ENCODE data around the gene PARP8.
"Not testable (repeated sequence)": the region's sequence is repeated elsewhere in the genome, so short reads cannot be mapped to it uniquely, and the experiment has no call there.

The PARP8 gene

DNA sequence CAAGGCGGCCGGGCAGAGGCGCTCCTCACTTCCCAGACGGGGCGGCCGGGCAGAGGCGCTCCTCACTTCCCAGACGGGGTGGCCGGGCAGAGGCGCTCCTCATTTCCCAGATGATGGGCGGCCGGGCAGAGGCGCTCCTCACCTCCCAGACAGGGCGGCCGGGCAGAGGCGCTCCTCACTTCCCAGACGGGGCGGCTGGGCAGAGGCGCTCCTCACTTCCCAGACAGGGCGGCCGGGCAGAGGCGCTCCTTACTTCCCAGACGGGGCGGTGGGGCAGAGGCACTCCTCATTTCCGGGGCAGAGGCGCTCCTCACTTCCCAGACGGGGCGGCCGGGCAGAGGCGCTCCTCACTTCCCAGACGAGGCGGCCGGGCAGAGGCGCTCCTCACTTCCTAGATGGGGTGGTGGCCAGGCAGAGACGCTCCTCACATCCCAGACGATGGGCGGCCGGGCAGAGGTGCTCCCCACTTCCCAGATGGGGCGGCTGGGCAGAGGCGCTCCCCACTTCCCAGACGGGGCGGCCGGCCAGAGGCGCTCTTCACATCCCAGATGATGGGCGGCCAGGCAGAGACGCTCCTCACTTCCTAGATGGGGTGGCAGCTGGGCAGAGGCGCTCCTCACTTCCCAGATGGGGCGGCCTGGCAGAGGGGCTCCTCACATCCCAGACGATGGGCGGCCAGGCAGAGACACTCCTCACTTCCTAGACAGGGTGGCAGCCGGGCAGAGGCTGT lies 108.2 kb downstream of the PARP8 start:
- not testable (repeated sequence) for DNase-seq (ENCODE audit: low spot score)

DNA sequence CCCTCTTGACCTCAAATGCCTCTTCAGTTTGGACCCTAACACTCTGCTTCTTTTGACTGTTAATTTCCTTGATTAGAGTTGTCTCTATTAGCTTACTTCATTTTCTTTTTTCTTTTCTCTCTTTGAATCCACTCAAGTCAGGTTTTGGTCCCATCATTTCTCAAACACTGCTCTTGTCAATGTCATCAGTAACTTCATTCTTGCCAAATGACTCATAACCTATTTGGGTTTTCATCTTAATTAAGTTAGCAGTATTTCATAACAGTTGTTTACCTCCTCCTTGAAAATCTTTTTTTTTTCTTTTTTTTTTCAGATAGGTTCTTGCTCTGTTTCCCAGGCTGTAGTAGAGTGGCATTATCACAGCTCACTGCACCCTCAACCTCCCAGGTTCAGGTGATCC lies 119.6 kb downstream of the PARP8 start:
- no peak for DNase-seq (ENCODE audit: low spot score)

GRCh38 chr5:50791813-50792212 lies 125.4 kb downstream of the PARP8 start:
- no peak for DNase-seq (ENCODE audit: low spot score)

GRCh38 chr5:50792843-50793242 lies 126.4 kb downstream of the PARP8 start:
- DNase-seq (ENCODE audit: low spot score), result no peak

DNA sequence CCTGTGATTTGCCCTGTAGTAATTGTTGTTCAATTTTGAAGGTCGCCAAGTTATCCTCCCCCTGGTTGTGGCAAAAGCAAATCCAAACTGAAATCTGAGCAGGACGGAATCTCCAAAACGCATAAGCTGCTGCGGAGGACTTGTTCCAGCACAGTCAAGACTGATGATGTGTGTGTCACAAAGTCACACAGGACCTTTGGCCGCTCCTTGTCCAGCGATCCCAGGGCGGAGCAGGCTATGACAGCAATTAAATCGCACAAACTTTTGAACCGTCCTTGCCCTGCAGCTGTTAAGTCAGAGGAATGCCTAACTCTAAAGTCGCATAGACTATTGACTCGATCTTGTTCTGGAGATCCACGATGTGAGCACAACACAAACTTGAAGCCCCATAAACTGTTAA lies 128.4 kb downstream of the PARP8 start:
- DNase-seq (ENCODE audit: low spot score), result no peak

- DNase-seq (ENCODE audit: low spot score), result no peak
Measured at GRCh38 chr5:50798002-50798401, 131.6 kb downstream of the PARP8 start.

DNA sequence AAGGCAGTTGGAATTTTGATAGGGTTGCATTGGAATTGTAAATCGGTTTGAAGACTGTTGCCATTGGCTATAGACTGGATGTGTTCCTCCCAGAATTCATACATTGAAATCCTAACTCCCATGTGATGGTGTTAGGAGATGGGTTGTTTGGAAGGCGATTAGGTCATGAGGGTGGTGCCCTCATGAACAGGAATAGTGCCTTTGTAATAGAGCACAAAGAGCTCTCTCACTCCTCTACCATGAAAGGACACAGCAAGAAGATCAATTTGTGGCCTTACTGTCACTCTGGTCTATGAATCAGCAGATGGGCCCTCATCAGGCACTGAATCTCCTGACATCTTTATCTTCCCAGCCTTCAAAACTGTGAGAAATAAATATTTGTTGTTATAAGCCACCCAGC lies 133.2 kb downstream of the PARP8 start:
- peak; percentile 17 for DNase-seq (ENCODE audit: low spot score)

DNA sequence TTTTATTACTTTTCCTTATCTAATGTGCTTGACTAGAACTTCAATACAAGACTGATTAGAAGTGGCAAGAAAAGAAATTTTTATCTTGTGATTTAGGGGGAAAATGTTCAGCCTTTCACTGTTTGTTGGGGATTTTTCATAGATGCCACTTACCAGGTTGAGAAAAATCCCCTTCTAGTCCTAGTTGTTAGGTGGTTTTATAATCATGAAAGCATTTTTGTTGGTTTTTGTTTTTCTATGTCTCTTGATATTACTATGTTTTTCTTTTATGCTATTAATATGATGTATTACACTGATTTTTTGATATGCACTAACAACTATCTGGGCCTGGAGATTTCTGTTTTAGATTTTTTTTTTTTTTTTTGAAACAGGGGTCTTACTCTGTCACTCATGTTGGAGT lies 134.0 kb downstream of the PARP8 start:
- DNase-seq (ENCODE audit: low spot score), result no peak

- peak; percentile 0 for DNase-seq (ENCODE audit: low spot score)
Measured at GRCh38 chr5:50807661-50808060, 141.2 kb downstream of the PARP8 start.

GRCh38 chr5:50808406-50808805 lies 142.0 kb downstream of the PARP8 start:
- no peak for DNase-seq (ENCODE audit: low spot score)

DNA sequence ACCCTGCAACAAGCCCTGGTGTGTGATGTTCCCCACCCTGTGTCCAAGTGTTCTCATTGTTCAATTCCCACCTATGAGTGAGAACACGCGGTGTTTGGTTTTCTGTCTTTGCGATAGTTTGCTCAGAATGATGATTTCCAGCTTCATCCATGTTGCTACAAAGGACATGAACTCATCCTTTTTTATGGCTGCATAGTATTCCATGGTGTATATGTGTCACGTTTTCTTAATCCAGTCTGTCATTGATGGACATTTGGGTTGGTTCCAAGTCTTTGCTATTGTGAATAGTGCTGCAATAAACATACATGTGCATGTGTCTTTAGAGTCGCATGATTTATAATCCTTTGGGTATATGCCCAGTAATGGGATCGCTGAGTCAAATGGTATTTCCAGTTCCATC lies 145.3 kb downstream of the PARP8 start:
- DNase-seq (ENCODE audit: low spot score), result not testable (repeated sequence)

- peak; percentile 27 for DNase-seq (ENCODE audit: low spot score)
Measured at GRCh38 chr5:50813691-50814090, 147.3 kb downstream of the PARP8 start.

GRCh38 chr5:50814556-50814955 lies 148.1 kb downstream of the PARP8 start:
- peak; percentile 2 for DNase-seq (ENCODE audit: low spot score)

GRCh38 chr5:50822046-50822445 lies 155.6 kb downstream of the PARP8 start:
- DNase-seq (ENCODE audit: low spot score), result no peak

GRCh38 chr5:50822761-50823160 lies 156.3 kb downstream of the PARP8 start:
- DNase-seq (ENCODE audit: low spot score), result no peak

DNA sequence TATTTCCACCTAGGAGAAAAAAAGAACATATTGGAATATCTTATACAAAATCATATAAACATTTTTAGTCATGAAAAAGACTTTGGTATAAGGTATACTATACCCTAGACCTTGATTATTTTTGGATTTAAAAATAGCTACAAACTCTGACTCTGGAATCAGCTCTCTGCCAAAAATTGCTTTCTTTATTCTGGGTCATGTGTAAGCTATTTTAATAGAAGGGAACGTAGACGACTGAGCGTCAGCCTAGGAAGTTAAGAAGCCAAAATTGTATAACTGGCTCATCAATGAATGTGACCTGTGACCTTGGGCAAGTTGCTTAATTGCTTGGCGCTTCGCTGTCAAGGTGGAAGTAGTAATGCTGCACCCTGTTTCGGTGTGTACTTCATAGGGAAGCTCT lies 157.1 kb downstream of the PARP8 start:
- DNase-seq (ENCODE audit: low spot score), result no peak

DNA sequence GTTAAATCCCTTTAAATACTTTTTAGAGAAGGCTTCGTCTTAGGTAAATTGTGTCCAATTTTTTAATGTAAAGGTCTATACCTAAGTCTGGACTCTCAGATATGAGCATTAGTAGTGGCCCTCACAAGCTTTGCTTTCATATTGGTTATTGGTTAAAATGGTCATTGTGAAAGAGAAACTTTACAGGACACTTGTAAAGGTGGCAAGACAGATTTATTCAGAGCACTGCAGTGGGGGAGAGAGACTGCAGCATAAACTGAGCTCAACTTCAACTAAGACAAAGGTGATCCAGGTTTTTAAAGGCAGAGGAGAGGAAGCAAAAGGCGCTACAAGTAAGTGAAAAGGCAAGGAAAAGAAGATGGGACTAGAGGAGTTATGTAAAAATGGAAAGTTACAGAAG lies 157.7 kb downstream of the PARP8 start:
- DNase-seq (ENCODE audit: low spot score), result no peak

DNA sequence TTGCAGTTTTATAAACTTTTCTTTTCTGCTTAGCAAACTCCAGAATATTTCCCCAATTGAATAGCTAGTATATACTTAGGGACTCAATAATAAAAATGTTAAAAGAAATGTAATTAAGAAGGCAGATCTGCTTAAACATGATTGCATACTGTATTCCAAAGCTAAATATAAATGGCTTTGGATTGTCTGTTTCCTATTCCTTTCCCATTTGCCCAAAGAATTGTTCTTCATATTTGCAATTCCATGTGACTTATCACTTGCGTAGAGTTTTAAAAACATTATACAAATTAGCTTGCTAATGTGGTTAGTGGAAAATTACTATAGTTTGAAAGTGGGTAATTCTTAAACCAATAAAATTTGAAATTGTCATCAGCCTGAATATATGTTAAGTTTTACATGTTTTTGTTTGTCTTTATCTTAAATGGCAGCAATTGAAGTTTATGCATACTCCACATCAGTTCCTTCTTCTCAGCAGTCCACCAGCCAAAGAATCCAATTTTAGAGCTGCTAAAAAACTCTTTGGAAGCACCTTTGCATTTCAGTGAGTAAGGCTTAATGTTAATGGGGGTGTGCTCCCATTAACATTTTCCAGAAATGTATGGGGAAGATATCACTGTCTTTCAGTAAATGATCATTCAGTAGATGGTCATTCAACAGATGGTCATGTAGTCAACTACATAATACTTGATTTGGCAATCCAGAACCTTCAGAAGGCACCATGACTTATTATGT lies 161.2 kb downstream of the PARP8 start:
- DNase-seq (ENCODE audit: low spot score), result no peak

DNA sequence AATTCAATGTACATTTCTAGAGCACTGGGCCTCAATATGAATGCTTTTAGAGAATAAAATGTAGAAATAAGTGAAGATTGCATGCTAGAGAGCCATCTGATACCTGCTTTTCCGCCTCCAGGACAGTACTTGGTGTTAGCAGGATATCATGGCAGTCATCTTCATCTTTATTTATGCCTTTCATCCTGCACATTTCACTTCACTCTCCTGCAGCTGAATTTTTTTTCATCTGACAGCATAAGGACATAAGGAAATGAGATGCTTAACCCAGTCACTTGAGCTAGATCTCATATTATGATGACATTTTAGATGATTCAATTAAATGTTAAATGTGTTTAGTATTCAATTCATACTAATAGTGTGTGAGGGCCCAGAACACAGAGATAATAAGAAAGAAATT lies 162.6 kb downstream of the PARP8 start:
- no peak for DNase-seq (ENCODE audit: low spot score)

DNA sequence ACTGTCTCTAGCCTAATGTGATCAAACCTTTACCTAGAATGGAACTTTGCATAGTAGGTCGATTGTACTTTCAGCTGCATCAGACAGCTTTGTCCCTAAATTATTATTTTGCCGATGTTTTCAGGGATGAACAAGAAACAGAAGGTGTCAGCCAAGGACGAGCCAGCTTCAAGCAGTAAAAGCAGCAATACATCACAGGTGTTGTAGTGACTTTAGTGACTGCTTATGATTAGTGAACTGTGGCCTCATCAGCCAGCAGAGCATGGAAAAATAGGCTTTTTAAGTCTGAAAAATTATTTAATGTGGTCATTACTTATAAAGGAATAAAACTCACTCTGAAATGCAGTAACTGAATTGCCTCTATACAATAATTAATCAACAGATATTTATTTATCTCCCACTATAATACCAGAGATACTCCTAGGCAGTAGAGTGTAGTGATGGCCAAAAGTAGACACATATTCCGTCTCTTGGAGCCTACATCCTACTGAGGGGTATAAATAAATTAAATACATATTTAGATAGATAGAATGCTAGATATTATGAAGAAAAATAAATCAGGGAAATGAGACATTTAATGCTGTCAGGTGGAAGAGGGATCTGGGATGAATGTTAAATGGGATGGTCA lies 166.3 kb downstream of the PARP8 start:
- DNase-seq (ENCODE audit: low spot score), result no peak

DNA sequence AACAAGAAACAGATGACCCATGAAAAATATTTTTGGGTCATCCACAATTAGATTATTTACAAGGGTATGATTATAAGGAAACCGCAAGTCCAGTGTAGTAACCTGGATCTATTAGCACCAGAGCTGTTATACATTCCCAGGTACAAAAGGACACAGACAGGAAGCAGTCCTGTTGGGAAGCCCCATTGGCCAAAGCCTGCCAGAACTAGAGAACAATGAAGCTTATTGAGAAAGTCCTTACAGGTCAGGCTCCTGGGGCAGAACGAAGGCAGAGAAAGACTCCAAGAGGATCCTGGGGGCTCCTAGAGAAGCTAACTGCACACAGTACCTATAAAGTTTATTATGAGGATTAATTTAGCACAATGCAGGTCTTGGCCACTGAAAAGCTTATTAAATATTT lies 169.9 kb downstream of the PARP8 start:
- no peak for DNase-seq (ENCODE audit: low spot score)

- DNase-seq (ENCODE audit: low spot score), result no peak
Measured at GRCh38 chr5:50839472-50839871, 173.0 kb downstream of the PARP8 start.

GRCh38 chr5:50843091-50843490 lies 176.7 kb downstream of the PARP8 start:
- DNase-seq (ENCODE audit: low spot score), result no peak
